Brain pericyte (primary cell): ENCODE results near the gene ATG16L1.
"Not testable (repeated sequence)": the region's sequence is repeated elsewhere in the genome, so short reads cannot be mapped to it uniquely, and the experiment has no call there.

Source experiments
- DNase-seq: peaks from one replicate; pipeline ENCODE4 v3.0.0-alpha.2; 2012; ENCODE audit warnings: low read depth, low spot score

ATG16L1 gene

GRCh38 chr2:233331536-233331935 lies 80.1 kb downstream of the ATG16L1 start:
- no peak for DNase-seq

DNA sequence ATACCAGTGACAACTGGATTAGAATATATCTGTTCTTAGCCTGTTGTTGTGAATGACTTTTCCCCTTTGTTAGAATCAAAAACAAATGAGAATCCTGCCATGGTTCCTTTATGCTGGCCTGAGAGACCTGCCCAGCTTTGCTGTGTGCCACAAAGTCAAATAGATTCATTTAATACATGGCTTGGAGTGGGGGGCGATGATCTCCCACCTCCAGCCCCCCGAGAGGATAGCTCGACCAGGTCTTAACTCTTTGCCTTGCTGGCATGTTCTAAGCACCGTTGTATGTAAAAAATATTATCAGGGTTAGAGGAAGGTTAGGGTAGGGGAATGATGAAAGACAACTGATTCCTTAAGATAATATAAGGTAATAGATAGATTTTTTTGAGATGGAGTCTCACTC lies 80.7 kb downstream of the ATG16L1 start:
- DNase-seq = no peak

DNA sequence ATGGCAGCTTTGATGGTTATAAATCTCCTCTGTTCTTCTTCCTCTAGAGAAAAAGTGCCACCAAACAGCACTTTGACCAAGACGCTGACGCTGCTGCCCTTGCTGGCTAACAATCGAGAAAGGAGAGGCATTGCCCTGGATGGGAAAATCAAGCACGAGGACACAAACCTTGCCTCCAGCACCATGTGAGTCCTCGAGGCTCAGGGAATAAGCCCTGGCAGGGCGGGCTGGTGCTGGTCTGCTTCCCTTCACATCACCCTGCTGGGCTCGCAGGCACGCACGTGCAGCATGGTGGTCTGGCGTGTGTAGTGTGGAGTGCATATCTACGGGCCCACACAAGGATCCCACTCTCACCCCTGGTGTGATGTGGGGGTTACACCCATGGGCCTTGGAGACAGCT lies 83.4 kb downstream of the ATG16L1 start:
- no peak for DNase-seq

GRCh38 chr2:233336091-233336490 lies 84.6 kb downstream of the ATG16L1 start:
- not testable (repeated sequence) for DNase-seq

GRCh38 chr2:233336541-233336940 lies 85.1 kb downstream of the ATG16L1 start:
- DNase-seq = no peak

DNA sequence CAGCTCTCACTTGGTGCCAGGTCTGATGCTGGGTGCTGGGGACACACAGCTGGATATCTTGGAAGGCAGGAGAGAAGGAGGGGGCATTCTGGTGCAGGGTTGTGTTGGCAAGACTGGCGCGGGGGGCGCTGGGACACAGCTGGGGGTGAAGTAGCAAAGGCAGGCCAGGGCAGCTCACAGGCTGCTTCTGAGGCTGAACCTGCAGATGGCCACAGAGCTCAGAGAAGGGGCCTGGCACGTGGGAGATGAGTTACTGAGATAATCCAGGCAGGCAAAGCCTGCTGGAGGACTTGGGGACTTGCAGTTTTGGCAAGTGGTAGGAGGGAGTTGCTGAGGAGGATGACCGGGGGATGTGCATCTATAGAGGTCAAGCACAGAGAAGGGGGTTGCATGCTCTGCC lies 86.6 kb downstream of the ATG16L1 start:
- DNase-seq = no peak

GRCh38 chr2:233338812-233339368 lies 87.4 kb downstream of the ATG16L1 start:
- DNase-seq = no peak

DNA sequence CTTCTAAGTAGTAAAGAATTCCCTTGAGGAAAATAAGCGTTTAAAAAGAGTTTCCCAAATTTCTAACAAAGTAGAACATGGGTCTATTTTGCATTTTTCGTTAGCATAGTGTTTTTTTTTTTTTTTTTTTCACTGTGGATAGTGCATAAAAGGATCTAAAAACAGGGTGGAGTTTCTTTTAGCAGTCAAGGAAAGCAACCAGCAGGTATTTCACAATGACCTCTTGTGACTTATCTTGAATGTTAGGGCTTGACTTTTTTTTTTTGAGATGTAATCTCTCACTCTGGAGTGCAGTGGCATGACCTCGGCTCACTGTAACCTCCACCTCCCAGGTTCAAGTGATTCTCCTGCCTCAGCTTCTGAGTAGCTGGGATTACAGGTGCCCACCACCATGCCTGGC lies 88.0 kb downstream of the ATG16L1 start:
- DNase-seq = no peak

GRCh38 chr2:233341296-233341695 lies 89.8 kb downstream of the ATG16L1 start:
- no peak for DNase-seq

- no peak for DNase-seq
Measured at GRCh38 chr2:233342301-233342700, 90.8 kb downstream of the ATG16L1 start.

- no peak for DNase-seq
Measured at GRCh38 chr2:233343171-233343705, 91.8 kb downstream of the ATG16L1 start.
